PFSK-1 (cell line): Measurements from ENCODE around the gene GMNC.

Experiments
- POLR2AphosphoS5 ChIP-seq: IDR thresholded peaks from 2 replicates; pipeline ENCODE4 v1.6.1; 2012; ENCODE audit warnings: low read depth, mild to moderate bottlenecking, control low read depth, low read length, moderate library complexity
- REST ChIP-seq, 2 experiments: IDR thresholded peaks; 2 replicates each; pipeline versions ENCODE4 v1.6.1 to v1.8.0; 2011 to 2012; ENCODE audit warnings: low read depth in 2 of 2, low read length in 2 of 2, control low read depth in 1 of 2, inconsistent platforms in 1 of 2, mild to moderate bottlenecking in 1 of 2, moderate library complexity in 1 of 2; ENCODE audit not compliant: insufficient read depth in 1 of 2
- TAF1 ChIP-seq: IDR thresholded peaks from 2 replicates; pipeline ENCODE4 v1.6.1; 2012; ENCODE audit warnings: low read length, control low read depth, borderline replicate concordance; ENCODE audit not compliant: insufficient read depth

DNA sequence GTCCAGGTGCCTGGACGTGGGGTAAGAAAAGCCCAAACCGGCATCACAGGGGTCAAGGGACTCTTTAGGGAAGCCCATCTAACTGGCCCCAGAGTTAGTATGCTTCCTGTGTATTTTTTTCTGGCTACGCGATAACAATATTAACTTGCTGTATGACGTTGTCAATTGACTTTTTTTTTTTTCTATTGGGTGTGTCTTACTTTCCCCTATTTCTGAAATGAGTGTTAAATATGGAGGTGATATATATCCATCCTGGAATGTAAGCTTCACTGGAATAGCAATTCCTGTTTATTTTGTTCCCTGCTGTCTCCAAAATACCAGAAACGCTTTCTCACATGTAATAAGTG lies 598 bp upstream of the GMNC start:
- TF ChIP-seq POLR2AphosphoS5 = no peak
- no peak for TF ChIP-seq REST (IDR thresholded peaks at IDR 0.05; ENCODE audit: insufficient read depth in 1 of 2, low read depth in 2 of 2, low read length in 2 of 2)
- no peak for TF ChIP-seq TAF1
